Activated naive CD4-positive, alpha-beta T cell treated with anti-CD3 and anti-CD28 coated beads, Interleukin-2, amount 10 ng/mL, durations not matched to agents 5 hours and 36 hours (primary cell): Measurements from ENCODE around the gene NEDD8. TPM values are rescaled to one million over a fixed set of nuclear protein-coding genes. Genes with fewer than 3 reads are reported as not detected.

ENCODE experiments used
- total RNA-seq, 2 experiments: library from RNA; stranded (reverse); gene quantifications; one replicate each; pipeline ENCODE4 v1.2.3, GENCODE V29; 2021

The NEDD8 gene
- 100 to 1,000 TPM; 164 to 175 TPM for total RNA-seq

DNA sequence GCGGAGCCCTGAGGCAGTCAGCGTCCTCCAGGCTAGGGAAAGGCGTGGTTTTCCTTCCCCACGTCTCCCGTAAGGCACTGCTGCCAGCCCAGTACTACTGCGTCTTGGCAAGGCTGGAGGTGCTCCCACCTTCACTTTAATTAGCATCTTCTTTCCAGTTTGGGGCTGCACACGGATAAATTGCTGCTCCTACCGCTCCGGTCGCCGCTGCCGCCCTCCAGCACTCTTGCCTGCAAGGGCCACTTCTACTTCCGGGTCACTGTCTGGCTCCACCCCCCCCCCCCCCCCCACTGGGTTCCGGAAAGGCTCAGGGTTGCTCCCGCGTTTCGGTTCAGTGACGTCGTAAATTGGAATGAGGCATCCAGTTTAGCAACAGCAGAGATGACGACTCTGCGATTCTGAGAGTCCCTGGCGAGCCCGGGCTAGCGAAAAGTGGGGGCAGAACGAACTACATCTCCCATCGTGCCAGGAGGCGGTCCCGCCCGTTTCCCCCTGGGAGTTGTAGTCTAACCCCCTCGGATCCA is at the start of gene NEDD8:
NEDD8 (minus strand) TSS at position 247 of the 524 bp plus-strand sequence; CDS start at position 147, 100 bp downstream.

DNA sequence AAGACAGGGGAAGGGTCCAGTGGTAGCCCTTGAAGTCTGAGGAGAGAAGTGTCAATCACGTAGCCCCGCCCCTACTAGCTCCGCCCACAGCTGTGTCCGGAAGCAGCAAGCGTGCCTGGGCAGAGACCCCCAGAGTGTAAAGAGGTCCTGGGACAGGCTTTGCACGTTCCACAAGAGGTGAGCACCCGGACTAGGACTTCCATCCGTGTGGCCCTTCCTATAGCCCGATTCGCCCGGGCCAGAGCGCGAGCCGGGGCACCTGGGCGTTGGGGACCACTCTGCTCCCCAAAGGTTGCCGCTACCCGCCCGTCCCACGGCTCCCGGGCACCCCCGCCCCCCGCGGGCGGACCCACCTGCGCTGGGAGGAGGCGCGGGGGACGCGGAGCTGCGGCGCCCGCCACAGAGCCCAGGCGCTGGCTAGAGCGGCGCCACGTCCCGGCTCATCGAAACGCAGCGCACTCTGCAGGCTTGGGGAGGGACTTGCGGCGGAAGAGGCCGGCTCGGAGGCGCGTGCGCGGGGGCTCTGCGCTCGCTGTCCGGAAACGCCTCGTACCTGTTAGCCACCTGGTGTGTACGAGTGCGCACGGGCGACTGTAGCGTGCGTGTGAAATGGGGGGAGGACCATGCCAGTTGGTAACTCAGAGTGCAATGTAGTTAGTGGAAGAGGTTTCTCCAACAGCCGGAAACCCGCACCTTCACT is 39.1 kb upstream of the NEDD8 start, which contains the start of gene RABGGTA:
RABGGTA (minus strand) TSS at position 464 of the 700 bp plus-strand sequence. CDS start 482 bp downstream, outside the sequence.

DNA sequence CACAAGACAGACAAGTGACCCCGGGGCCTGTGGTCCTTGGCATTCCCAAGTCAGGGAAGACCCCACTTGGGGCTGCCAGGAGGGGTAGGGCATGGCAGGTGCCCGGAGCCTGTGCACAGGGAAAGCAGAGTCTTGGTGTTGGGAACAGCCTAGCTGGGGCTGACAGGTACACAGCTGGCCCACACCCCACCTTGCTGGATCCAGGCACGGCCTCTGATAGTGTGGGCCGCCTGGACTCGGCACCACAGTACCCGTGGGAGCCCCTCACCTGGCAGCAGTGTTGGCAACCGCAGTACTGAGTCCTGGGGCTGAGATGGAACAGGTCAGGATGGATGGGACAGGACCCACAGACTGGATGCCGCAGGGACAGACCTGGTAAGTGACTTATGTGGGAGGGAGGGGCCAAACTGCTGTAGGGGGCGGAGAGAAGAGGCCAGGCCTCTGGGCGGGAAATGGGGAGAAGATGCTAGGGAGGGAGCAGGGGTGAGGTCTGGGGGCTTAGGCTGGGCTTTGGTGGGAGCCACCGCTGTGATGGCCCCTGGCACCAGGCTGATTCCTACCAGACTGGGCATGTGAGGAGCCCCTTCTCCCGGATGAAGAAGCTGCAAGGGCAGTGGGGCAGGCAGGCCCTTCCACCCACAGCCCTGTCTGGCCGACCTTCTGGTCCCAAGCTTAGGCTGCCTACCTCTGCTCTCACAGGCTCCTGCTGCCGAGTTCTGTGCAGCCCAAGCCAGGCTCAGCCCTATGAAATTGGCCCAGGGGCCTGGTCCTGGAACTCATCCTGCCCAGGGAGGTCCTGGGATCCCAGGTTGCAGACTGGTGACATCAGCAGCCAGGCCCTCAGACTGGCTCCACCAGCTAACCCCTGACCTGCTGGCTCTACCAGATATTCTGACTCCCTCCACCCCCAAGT is 30.9 kb upstream of the NEDD8 start, which contains the start of gene TGM1:
TGM1 (minus strand) TSS at position 357 of the 913 bp plus-strand sequence. CDS start 825 bp downstream, outside the sequence.

DNA sequence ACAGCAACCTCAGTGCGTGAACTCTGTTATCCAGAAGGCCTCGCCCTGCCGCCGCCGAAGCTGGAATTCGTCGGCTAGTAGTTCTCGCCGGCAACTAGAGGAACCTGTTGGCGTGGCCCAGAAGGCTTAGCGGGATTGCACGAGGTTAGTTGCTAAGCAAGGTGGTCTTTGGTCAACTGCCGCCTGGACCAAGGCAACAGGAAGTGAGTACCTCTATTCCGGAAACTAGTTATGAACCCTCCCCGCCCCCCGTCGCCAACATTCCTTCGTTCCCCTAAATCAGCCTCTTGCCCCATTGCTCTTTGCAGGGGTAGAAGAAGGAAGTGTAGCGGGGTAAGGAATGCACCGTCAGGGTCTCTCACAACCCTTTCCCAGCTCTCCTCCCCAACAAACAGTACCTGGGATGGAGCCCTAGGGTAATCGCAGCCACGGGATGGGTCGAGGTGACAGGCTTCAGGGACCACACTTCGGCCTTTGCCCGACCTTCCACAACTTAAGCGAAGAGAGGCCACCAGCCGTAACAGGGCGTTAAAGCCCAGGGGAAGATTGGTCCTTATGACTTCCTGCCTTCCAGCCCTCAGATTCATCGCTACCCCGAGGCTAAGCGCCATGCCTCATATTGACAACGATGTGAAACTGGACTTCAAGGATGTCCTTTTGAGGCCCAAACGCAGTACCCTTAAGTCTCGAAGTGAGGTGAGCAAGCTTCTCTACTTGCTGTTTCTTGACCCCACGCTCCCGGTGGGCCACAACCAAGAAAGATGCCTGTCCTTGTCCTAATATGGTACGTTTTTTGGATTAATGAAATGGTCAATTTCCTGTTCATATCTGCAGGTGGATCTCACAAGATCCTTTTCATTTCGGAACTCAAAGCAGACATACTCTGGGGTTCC is 724 bp upstream of the NEDD8 start, which contains the start of gene GMPR2:
GMPR2 (plus strand) TSS at position 285 of the 893 bp plus-strand sequence; CDS start at position 610, 325 bp downstream.

DNA sequence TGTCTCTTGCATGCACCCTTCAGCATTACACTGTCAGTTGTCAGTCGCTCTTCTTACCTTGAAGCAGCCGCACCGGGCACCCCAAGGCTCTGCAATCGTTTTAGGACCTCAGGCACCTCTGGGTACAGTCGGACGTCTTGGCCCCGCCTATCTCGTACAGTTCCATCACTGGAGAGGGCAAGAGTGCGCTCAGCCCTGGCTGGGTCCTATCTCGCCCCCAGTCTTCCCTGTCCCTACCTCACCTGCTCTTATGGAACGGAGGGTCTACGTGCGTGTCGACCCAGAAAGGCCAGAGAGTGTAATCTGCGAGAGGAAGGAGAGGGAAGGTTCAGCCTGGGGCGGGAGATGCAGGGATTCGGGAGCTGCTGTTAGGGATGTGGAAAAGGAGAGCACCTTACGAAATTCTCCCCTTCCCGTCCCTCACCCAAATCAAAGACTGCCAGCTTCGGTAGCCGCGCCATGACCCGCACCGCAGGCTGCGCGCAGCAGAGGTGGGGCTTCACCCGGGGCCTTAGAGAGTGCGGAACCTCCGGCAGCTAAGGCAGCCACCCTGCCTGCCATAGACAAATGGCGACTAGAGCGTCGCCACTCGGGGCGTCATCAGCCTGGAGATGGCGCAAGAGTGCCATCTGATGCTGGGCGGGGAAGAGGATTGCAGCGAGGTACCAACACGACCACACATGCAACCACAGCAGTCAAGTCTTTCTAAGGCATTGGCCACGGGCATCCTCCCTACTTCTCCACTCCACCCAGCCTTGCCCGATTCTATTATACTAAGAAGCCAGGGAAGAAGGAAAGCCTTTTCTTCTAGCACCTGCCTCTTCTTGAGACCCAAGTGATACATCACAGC is 16.4 kb downstream of the NEDD8 start, which contains the start of gene MDP1:
MDP1 (minus strand) TSS at position 572 of the 850 bp plus-strand sequence; CDS start at position 461, 111 bp downstream.

DNA sequence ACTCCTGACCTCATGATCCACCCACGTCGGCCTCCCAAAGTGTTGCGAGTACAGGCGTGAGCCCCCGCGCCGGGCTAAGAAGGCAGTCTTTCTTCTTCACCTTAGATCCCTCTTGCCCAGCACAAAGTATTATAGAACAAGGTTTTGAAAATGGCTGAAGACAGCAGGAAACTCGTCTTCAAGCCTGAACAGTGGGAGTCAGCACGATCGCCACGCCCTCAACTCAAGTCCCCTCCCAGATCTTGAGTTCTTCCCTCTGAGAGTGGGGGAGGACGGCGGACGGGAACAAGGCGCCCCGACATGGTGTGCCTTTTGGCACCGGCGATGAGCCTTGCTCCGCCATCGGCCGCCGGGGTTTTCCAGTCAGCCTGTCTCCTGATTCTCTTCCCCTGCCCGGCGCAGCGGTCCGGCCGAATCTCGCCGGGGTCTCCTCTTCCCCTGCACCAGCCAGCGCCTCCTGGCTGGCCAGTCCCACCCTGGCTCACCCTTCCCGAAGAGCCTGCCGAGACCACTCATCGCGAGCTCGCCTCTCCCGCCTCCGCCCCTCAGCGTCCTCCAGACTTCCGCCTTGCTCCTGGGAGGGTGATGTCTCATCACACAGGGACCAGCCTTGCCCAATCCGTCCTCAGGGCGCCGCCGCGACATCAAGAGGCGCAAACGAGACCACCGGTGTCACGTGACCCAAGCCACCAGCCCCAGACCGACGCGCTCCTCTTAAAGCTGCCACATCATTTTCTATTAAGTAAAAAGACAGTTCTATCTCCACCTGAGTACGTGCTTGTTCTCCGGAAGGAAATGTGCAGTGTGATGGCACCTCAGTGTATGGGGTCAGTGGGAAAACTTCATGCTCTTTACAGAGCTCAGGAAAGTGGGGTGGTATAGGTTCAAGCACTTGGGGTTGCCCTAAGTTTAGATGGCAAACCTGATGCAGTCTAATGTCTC is 19.0 kb downstream of the NEDD8 start, which contains the start of gene CHMP4A:
CHMP4A (minus strand) TSS at position 565 of the 942 bp plus-strand sequence; CDS start at position 516, 49 bp downstream.

DNA sequence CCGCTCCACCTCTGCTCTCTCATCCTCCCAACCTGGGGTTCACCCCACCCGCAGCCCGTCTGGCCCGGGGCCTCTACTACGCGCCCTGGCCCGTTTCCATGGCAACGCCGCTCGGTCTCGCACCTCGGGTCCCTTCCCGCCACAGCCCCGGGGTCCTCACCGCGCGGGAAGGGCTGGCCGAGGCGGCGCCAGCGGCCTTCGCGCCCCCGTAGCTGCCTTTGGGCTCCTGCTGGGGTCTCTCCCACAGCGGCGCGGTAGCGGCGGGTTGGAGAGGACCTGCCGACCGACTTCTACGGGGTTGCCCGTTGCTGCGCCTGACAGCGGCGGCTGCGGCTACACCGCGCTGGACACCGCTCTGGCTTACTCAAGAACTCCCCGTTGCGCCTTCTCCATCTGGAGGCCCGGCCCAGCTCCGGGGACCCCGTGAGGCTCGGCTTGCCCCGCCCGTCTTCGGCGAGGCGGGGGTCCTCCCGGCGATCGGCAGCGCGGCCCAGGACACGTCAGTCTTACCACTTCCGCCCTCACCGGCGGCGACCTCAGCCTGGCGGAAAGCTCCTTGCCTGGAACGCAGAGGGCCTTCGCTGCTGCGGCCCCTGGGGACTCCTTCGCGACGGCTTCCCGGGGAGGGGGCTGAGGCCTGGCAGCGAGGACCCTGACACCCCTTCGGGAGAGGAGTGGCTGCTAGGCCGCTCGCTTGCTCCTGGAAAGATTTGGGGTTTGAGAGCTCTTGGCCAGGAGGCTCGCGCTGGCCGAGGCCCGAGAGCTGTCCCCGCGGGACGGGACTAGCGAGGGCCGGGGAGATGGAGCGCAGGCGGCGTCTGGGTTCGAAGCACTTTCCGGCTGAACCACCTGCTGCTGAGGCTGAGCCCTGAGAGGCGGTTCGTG is 36.7 kb downstream of the NEDD8 start, which contains the start of gene TM9SF1:
TM9SF1 (minus strand) TSS at position 256 of the 885 bp plus-strand sequence. CDS start 422 bp downstream, outside the sequence.

DNA sequence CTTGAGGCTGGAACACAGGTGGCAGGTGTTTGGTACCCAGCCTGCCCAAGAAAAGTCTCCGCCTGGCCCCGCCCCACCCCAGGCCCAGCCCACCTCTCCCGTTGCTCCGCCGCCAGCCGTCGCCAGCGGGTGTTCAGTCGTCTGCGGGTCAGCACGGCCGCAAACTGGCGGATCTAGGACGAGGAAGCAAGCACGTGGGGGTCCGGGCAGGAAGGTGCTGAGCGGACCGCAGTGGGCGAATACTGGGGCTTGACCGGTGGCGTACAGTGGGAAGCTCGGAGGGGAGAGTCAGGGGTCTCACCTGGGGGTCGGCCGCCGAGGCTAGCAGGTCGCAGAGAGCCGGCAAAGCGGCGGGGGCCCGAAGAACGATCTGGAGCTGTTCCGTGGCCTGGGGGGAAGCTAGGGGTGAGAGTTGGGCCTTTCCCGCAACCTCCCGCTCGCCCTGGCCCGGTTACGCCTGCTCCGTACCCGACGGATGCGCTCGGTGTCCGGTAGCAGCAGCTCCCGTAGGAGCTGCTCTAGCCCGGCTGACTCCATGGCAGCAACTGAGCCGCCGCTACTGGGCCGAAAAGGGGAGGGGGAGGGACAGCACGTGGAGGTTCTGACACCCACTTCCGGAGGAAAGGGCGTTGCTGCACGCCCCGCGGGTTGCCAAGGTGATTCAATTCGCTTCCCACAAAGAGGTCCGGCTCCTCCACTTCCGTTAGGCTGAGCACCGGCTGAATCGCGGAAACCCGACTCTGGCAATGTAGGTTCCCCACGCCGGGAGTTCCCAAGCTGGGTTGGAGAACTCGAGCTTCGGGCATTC is 43.7 kb downstream of the NEDD8 start, which contains the start of gene IPO4:
IPO4 (minus strand) TSS at position 566 of the 808 bp plus-strand sequence; CDS start at position 537, 29 bp downstream.

DNA sequence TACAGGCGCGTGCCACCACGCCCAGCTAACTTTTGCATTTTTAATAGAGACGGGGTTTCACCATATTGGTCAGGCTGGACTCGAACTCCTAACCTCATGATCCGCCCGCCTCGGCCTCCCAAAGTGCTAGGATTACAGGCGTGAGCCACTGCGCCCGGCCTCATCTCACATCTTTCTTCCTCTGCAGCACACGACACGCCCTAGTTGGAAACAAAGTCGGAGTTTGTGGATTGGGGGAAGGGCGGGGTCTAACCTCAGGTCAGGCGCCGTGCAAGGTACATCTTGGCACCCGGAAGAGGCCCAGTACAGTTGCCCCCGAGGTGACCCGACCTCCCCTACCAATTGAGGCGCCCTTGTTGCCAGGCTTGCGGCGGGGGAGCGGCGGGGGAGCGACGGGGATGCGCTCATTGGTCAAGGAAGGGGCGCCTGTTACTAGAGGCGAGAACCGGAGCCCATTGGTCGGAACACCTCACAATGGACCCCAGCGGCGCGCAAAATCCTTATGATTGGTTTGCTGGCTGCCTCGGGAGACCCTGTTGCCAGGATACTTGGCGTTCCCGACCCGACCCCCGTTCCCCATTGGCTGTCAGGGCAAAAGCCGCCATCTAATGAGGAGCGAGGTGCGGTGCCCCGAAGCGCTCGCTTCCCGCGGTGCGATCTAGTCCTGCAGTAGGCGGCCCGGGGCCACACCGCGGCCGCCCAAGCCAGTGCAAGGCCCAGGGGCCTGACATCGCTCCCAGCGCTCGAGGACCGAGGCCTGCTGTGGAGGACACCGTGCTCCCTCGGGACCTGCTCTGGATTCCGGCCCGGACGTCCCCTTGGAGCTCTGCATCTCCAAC is 60.5 kb downstream of the NEDD8 start, which contains the start of gene REC8:
REC8 (plus strand) TSS at position 659 of the 839 bp plus-strand sequence. CDS start 473 bp downstream, outside the sequence.

Other genes starting within 250 kb of the NEDD8 start
- 10 to 100 TPM; 18.7 to 20.6 TPM for gene DHRS4L2, start 243.4 kb downstream of the NEDD8 start, total RNA-seq
- gene CARMIL3, start 180.4 kb downstream of the NEDD8 start, total RNA-seq = under 1 TPM; 0.50 to 0.65 TPM
- not detected for gene CPNE6, start 160.8 kb downstream of the NEDD8 start, total RNA-seq
- gene PCK2, start 138.1 kb downstream of the NEDD8 start, total RNA-seq = 10 to 100 TPM; 53.5 to 54.5 TPM
- 100 to 1,000 TPM; 101 TPM for gene DCAF11, start 117.6 kb downstream of the NEDD8 start, total RNA-seq
- 1 to 10 TPM; 3.0 to 3.1 TPM for gene NRL, start 117.4 kb downstream of the NEDD8 start, total RNA-seq
- 1 to 10 TPM; 1.4 to 1.5 TPM for gene FITM1, start 101.7 kb downstream of the NEDD8 start, total RNA-seq
- 100 to 1,000 TPM; 453 to 473 TPM for gene PSME1, start 96.2 kb downstream of the NEDD8 start, total RNA-seq
- gene EMC9, start 90.8 kb downstream of the NEDD8 start, total RNA-seq = 10 to 100 TPM; 30.9 to 34.8 TPM
- gene PSME2, start 85.8 kb downstream of the NEDD8 start, total RNA-seq = 100 to 1,000 TPM; 386 to 389 TPM
- gene RNF31, start 84.9 kb downstream of the NEDD8 start, total RNA-seq = 100 to 1,000 TPM; 108 to 111 TPM
- gene IRF9, start 71.1 kb downstream of the NEDD8 start, total RNA-seq = 100 to 1,000 TPM; 223 to 232 TPM
- gene REC8, start 60.3 kb downstream of the NEDD8 start, total RNA-seq = 10 to 100 TPM; 48.9 to 49.8 TPM
- 10 to 100 TPM; 42.4 to 43.3 TPM for gene IPO4, start 43.6 kb downstream of the NEDD8 start, total RNA-seq
- 10 to 100 TPM; 32.2 to 32.3 TPM for gene TM9SF1, start 36.9 kb downstream of the NEDD8 start, total RNA-seq
- under 1 TPM; 0.34 to 0.60 TPM for gene TSSK4, start 26.7 kb downstream of the NEDD8 start, total RNA-seq
- 10 to 100 TPM; 85.1 to 89.0 TPM for gene CHMP4A, start 18.9 kb downstream of the NEDD8 start, total RNA-seq
- 10 to 100 TPM; 16.0 to 17.1 TPM for gene MDP1, start 16.3 kb downstream of the NEDD8 start, total RNA-seq
- gene GMPR2, start 562 bp upstream of the NEDD8 start, total RNA-seq = 10 to 100 TPM; 67.8 to 70.1 TPM
- 100 to 1,000 TPM; 120 to 130 TPM for gene TINF2, start 10.3 kb upstream of the NEDD8 start, total RNA-seq
- 1 to 10 TPM; 3.3 to 4.5 TPM for gene TGM1, start 30.8 kb upstream of the NEDD8 start, total RNA-seq
- 10 to 100 TPM; 42.3 to 44.3 TPM for gene RABGGTA, start 39.2 kb upstream of the NEDD8 start, total RNA-seq
- gene DHRS1, start 67.4 kb upstream of the NEDD8 start, total RNA-seq = 10 to 100 TPM; 32.0 to 36.6 TPM
- 10 to 100 TPM; 30.7 to 30.9 TPM for gene NOP9, start 67.5 kb upstream of the NEDD8 start, total RNA-seq
- 10 to 100 TPM; 29.0 to 30.2 TPM for gene CIDEB, start 75.6 kb upstream of the NEDD8 start, total RNA-seq
- gene LTB4R2, start 77.8 kb upstream of the NEDD8 start, total RNA-seq = 10 to 100 TPM; 20.8 to 21.0 TPM
- gene LTB4R, start 79.1 kb upstream of the NEDD8 start, total RNA-seq = 10 to 100 TPM; 24.9 to 28.5 TPM
- gene ADCY4, start 102.7 kb upstream of the NEDD8 start, total RNA-seq = 1 to 10 TPM; 3.8 to 4.5 TPM
- gene RIPK3, start 107.6 kb upstream of the NEDD8 start, total RNA-seq = 10 to 100 TPM; 35.0 to 36.5 TPM
- not detected for gene NFATC4, start 135.8 kb upstream of the NEDD8 start, total RNA-seq
- under 1 TPM; 0.10 to 0.26 TPM for gene NYNRIN, start 166.6 kb upstream of the NEDD8 start, total RNA-seq
- 1 to 10 TPM; 4.5 to 6.6 TPM for gene CBLN3, start 197.3 kb upstream of the NEDD8 start, total RNA-seq
- 10 to 100 TPM; 75.8 to 78.6 TPM for gene KHNYN, start 197.6 kb upstream of the NEDD8 start, total RNA-seq
- gene SDR39U1, start 210.4 kb upstream of the NEDD8 start, total RNA-seq = 10 to 100 TPM; 70.3 to 75.4 TPM